Cardiac fibroblast (primary cell): Measurements from ENCODE around the gene FGD4.

Experiments
- DNase-seq, 2 donors: peaks; one replicate each; pipeline versions ENCODE4 v3.0.0 to v3.0.0-alpha.2; 2010; ENCODE audit warnings: low read depth in 2 of 2
- H3K4me3 ChIP-seq, 2 donors: replicated peaks in 1 of 2; 1 replicate in 1 of 2; 2 replicates in 1 of 2; pipeline ENCODE4 v1.5.1; 2011; ENCODE audit warnings: low read depth in 2 of 2, low read length in 2 of 2, mild to moderate bottlenecking in 2 of 2, moderate library complexity in 1 of 2
- TF ChIP-seq, protein P1 (sequence below): IDR thresholded peaks from one replicate; pipeline ENCODE4 v1.5.1; 2011; ENCODE audit warnings: low read depth, mild to moderate bottlenecking, low read length, inconsistent platforms

FGD4 gene

DNA sequence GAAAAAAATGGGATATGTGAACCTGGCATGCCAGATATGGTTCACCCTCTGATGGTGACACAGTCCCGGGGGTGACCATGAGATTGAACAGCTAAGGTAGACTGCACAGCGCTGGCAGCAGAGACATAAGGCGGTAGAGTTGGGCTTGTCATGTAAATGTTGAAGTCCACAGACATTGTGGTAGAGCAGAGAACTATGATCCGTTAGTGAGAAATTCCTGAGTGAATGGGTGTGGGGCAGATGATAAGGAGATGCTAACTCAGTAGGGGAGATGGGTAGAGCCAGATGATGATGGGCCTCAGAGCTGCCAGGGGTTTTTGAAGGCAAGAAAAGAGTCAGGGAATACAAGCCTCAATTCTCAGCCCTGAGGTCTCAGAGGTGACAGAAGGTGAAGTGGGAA lies 228.6 kb downstream of the FGD4 start:
- no peak overlapping the region for H3K4me3 ChIP-seq
- TF ChIP-seq, protein P1, sequence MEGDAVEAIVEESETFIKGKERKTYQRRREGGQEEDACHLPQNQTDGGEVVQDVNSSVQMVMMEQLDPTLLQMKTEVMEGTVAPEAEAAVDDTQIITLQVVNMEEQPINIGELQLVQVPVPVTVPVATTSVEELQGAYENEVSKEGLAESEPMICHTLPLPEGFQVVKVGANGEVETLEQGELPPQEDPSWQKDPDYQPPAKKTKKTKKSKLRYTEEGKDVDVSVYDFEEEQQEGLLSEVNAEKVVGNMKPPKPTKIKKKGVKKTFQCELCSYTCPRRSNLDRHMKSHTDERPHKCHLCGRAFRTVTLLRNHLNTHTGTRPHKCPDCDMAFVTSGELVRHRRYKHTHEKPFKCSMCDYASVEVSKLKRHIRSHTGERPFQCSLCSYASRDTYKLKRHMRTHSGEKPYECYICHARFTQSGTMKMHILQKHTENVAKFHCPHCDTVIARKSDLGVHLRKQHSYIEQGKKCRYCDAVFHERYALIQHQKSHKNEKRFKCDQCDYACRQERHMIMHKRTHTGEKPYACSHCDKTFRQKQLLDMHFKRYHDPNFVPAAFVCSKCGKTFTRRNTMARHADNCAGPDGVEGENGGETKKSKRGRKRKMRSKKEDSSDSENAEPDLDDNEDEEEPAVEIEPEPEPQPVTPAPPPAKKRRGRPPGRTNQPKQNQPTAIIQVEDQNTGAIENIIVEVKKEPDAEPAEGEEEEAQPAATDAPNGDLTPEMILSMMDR, result no peak
- DNase-seq, result no peak

DNA sequence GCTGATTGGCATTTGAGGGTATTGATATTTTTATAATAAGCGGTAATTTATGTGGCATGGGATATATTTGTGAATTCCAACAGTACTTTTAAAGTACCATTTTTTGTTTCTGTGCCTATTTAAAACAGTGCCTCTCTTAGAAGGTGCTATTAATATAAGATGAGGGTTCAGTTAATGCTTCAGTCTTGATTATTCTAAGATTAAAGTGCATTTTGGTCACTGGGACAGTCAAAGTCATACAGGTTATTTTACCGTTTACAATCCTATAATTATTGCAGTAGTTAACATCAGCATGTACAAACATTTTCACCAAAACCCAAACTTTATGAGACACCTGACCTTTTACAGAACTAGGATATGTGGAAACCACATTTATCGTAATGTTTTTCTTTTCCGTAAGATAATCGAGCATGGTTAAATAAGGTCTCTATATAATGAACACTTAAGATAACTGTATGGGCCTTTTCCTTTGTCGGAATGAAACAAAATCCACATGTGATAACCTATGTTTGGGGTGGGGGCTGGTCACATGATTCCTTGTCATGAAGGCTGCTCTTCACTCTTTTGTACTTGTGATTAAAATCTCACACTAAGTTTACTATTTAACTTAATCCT lies 242.0 kb downstream of the FGD4 start:
- H3K4me3 ChIP-seq, result no peak overlapping the region
- no peak for DNase-seq
- TF ChIP-seq, protein P1, result no peak

DNA sequence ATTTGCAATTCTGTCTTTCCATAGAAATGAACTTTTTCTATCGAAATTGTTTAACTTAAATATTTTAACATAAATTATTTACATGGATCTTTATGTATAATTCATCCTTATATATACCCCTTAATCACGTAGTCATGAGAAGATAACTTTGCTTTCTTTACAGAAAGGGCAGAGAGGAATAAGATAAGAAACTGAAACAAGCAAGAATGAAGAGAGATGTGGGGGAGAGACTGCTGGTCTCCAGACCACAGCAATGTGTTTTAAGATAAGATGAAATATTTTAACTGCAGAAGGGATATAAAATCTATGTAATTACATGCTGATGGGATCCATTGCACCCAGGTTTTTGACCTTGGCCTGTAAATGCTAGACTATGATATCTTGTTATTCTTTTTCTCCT lies 245.1 kb downstream of the FGD4 start:
- H3K4me3 ChIP-seq, result no peak overlapping the region
- TF ChIP-seq, protein P1, result no peak
- DNase-seq, result peak in 1 of 2 donors; percentile 50

DNA sequence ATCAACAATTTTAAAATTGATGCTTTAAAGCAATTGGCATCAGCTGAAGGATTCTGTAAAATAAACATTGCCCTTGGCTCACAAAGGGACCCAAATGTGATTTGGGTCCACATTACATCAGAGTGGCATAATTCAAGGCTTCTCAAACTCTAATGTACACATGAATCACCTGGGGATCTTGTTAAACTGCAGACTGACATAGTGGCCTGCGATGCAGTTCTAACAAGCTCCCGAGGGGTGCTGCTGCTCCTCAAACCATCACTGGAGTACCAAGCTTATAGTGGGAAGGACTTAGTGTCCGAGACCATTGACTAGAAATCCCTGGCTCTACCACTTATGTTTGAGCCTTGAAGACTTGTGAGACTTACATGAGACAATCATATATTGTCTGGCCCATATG lies 247.9 kb downstream of the FGD4 start:
- no peak overlapping the region for H3K4me3 ChIP-seq
- TF ChIP-seq, protein P1, result no peak
- peak in 1 of 2 donors; percentile 7 for DNase-seq

DNA sequence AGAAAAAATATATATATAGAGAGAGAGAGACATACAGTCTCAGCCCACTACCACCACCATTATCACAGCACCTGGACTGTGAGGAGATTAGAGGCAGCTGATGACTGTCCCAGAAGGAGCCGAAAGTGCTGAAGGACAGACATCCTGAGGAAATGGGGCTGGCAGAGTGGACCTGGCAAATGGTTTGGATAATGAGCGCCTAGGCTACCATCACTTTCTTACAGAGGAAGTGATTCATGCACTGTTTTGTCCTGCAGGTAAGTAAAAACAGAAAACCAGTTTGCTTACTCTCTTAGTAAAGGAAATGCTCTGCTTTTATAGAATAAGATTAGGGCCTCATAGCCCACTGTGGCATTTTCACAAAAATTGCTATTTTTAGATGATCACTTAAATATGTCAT lies 251.2 kb downstream of the FGD4 start:
- TF ChIP-seq, protein P1, result no peak
- peak; percentile 18 to 38 for DNase-seq
- no peak overlapping the region for H3K4me3 ChIP-seq

DNA sequence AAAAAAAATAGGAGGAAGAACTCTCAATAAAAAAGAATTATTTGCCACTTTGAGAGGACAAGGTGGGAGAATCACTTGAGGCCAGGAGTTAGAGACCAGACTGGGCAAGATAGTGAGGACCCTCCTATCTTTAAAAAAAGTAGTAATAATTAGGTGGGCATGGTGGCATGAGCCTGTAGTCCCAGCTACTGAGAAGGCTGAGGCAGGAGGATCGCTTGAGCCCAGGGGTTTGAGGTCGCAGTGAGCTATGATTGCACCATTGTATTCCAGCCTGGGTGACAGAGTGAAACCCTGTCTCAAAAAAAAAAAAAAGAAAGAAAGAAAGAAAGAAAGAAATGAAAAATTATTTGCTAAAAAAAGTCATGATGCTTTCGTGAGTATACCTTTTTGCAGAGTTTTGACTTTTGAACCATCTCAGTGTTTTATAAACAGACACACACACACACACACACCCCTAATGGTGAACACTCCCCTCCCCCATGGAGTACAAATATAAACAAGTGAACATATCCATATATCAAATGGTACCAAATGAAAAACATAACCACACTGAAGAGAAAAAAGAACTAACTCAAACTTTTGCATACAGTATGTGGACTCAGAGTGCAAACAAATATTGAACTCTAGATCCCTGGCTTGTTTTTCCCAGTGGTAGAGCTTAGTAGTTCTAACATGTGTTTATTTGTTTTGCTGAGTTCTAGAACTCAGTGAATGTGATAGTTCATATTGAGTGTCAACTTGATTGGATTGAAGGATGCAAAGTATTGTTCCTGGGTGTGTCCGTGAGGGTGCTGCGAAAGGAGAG lies 252.0 kb downstream of the FGD4 start:
- TF ChIP-seq, protein P1, result no peak
- no peak overlapping the region for H3K4me3 ChIP-seq
- no peak for DNase-seq

DNA sequence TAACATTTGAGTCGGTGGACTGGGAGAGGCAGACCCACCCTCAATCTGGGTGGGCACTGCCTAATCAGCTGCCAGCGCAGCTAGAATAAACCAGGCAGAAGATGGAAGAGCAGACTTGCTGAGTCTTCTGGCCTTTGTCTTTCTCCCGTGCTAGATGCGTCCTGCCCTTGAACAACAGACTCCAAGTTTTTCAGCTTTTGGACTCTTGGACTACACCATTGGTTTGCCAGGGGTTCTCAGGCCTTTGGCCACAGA lies 252.5 kb downstream of the FGD4 start:
- no peak for DNase-seq
- H3K4me3 ChIP-seq, result no peak overlapping the region
- TF ChIP-seq, protein P1, result no peak
